ENCODE results near the gene DVL1.
A peak's percentile ranks its signal among the peaks of the same experiment; 100 is the strongest.
"Not testable (repeated sequence)": the region's sequence is repeated elsewhere in the genome, so short reads cannot be mapped to it uniquely, and the experiment has no call there.

DVL1 gene

DNA sequence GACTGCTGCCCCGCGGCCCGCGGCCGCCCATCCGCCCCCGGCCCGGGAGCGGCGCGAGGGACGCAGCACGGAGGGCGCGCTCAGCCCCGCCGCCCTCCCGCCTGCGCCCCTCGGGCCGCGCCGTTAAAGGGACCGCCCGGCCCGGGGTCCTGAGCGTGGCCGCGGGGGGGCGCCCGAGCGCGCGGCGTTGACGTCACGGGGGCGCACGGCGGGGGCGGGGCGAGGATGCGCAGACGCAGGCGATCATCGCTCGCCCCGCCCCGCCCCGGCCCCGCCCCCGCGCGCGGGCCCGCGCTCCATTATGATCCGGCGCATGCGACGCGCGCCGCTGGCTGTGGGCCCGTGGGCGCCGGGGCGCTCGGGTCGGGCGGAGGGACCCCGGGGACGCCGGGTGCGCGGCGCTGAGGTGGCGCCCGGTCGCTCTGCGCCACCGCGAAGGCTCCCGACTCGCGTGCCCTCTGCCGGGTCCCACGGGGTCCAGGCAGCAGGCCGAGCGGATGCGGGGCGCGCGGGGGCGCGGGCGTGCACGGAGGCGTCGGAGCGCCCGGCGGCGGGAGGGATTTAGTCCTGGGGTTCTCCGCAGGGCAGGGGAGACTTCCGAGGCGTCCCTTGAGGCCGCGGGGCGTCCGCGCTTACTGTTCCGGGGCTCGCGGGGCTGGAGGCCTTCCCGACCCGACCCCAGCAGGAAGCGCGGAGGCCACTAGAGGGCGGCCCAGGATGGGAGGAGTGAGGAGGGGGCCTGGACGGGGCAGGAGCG, at the start of gene DVL1:
TSS of gene DVL1 (minus strand) at position 163 of the 757 bp plus-strand sequence. CDS start 353 bp downstream, outside the sequence.
- DNase-seq, result peak; percentile 68

DNA sequence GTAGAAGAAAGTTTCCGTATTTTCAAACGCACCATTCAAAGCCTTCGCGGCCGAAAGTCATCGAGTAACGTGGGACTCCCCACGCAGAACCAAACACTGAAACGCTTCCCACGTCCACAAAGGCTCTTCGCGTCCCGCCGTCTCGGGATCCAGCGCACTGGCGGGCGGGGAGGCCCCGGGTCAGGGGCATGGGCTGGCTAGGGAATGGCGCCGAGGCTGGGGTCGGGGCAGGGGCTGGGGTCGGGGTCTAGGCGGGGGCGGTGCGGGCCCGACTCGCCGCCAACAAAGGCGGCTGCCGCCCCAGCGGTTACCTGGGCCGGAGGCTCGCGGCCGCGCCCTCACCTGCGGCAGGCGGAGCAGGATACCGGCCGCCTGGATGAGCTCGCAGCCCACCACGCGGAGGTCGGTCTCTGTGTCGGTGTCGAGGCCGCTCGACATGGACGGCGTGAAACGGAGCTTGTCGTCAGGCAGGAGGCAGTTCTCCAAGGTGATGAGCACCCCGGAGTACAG, 49.5 kb upstream of the DVL1 start:
- DNase-seq, result no peak

DNA sequence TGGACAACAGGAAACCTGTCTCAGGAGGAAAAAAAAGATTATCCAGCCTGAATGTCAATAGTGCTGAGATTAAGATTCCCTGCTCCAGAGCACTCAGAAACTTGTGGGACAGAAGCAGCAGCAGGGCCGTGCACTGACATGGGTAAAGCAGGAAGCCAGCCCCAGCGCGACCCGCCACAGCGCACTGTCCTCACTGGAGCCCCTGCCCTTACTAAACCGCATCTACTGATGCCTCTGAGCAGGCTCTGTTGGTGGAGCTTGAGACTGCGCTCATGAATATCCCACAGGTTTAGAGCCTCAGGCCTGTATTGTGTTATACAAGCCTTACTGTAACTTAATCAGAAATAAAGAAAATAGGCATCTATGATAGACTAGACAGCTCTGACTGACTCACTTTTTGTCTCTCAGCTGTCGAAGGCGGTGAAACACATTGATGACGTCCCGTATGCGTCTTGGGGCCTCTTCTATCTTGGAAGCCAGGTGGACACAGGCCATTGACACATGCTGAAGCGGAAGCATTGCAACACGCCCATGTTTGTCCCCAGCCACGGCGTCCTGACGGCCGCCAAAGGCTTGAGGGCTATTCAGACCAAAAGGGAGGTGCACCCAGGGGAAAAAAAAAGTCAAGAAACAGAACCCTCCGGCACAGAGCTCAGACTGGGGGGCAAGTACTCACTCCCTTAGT, 48.8 kb upstream of the DVL1 start:
- DNase-seq, result no peak

DNA sequence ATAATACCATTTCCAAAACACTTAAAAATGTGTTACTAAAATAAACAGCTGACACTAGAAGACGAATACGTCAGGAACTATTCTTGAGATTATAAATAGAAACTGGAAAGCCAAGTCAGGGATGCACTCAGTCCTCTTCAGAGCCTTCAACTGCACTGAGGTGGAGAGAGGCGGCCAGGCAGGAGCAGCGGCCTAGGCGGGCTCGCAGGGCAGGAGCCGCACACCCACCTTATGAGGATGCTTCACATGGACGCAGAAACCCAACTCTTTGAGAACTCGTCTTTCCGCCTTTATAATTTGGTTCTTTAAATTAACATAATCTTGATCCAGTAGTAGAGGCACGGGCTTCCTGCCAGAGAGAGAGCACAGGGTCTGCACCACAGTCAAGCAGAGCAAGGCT, 45.9 kb upstream of the DVL1 start:
- DNase-seq, result no peak

DNA sequence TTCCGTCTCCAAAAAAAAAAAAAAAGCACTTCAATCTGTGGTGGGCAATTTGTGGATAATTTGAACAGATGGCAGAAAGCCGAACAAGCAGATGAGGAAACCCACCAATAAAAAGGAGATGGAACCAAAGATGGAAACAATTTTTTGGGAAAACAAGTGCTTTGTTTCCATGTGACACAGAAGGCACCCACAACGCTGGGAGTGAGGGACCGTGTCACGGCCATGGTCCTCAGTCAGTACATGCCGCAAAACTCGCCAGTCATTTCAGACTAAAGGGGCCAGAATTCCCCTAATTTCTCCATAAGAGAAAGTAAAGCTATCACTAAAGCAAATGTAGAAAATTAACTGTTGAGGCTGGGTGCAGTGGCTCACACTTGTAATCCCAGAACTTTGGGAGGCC, 44.9 kb upstream of the DVL1 start:
- DNase-seq, result no peak

DNA sequence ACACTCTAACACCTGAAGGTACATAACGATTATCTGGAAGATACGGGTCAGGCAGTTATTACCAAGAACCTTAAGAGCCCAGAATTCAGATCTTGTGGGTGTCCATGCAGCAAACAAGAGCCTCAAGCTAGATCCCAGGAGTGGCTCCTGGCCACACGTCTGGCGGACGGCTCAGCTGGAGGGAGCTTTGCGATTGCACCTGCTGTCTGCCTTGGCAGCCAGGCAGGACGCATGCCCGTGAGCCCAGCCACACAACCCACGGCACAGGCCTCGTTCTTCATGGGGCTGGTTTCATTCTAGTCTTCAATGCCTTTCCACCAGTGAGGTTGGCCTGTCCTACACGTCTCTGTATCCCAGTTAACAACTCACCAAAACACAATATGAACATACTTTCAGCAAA, 44.2 kb upstream of the DVL1 start:
- DNase-seq, result no peak

DNA sequence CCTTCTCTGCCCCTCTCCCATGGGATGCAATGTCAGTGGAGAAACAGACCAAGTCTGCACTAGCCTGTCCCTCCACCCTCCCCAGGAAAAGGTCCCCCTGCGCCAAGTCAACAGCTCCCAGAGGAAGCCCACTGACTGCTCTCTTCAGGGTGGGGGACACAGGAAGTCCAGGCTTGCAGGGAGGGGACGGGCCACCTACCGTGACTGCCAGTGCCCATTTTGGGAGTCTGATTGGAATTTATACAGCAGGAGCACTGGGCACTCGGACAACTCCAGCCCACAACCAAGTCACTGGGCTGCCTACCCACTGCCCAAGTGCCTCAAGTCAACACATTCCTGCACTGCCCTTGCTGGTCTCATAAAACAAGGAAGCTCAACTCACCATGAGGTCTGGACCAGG, 43.8 kb upstream of the DVL1 start:
- DNase-seq, result no peak

DNA sequence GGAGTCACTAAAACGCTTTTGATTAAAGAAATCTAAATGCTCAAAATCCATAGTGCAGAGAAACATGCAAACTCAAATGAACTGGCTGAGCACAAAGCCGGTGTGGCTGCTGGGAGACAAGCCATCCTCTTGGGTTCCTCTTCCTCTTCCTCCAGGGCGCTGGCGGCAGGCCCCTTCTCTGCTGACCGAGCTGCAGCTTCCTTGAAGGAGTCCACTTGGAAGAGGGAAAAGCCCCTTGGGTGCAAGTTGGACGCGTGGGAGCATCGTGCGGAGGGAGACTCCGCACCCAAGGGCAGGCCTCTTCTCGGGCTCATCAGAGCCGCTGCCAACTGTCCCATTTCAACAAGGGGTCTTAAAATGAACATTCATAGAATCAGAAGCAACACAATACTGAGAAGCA, 42.0 kb upstream of the DVL1 start:
- DNase-seq, result no peak

DNA sequence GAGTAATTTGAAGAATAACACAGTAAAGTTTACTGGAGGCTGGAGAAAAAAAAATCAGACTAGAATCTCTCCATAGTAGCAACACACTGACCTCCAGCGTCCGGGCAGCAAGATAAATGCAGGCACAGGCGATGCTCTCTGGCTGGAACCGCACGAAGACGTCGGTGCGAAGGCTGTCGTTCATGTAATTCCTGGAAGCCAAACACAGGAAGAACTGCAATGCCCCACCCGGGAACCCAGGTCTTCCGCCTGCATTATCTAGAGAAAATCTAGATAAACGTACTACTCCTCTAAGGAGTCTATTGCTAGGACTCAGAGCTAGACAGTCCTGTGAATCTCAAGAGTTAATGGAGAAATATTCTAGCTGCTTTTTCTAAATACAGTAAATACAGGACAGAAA, 41.5 kb upstream of the DVL1 start:
- DNase-seq, result no peak

DNA sequence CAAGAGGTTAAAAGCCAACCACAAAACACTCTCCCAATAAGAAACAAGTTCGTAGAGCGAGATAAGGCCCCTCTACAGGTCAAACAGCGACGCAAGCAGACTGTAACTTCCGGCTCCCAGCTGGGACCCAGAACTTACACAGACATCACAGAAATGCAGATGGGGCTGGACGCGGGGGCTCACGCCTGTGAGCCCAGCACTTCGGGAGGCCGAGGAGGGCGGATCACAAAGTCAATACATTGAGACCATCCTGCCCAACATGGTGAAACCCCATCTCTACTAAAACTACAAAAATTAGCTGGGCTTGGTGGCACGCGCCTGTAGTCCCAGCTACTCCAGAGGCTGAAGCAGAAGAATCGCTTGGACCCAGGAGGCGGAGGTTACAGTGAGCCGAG, 38.9 kb upstream of the DVL1 start:
- no peak for DNase-seq

DNA sequence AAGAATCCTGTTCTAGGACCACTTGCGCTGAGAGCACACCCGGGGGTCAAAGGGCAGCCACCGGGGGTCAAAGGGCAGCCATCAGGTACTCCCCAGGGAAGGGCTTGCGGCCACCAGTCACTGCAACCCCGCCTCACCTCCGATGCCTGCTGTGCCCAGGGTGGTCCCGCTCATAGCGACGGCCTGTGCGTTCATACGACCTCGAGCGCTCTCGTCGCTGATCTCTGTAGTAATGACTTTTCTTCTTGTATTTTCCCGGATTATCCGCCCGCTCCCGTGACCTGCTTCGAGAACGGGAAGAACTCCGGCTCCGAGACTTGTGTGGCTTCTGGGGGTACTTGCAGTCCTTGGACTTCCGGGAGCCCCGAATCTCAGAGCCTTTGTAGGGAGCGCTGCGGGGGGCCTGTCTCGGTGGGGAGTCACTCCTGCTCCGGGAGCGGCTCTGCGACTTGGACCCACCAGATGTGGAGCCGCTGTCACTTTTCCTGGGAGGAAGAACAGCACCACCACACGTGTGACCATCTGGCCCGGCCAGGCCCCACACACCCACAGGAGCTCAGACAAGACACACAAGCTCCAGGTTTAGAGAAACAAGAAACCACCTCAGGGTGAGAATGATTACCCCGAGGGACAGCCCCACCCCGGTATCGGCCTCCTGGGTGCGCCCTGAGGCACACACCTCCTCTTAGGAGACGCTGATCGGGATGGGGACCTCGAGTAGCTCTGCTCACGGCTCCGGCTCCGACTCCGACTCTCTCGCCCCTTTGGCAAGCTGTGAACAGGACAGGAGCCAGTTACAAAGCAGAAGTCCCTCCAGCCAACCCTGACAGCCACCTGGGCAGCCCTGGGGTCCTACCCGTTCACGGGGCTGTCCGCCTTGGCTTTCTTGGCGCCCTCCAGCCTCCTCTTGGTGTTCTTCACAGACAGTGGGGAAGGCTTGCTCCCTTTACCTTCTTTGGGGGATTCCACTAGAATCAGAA, 38.2 kb upstream of the DVL1 start:
- DNase-seq, result no peak

DNA sequence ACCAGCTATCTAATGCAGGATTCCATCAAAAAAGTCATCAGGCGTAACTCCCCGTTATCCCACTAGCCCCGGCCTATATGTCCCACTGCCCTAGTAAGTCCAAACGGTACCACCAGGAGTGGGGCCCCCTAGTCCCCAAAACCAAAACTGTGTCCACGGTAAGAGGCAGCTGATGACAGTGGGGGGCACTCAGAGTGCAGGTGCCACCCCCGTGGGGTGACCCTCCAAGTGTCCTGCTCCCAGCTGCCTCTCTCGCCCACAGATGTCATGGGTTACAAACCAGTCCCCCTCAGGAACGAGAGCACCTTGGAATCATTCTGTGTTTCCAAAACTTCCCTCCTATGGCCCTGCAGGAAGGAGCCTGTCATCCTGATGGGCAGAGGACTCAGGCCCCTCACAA, 36.7 kb upstream of the DVL1 start:
- DNase-seq, result no peak

DNA sequence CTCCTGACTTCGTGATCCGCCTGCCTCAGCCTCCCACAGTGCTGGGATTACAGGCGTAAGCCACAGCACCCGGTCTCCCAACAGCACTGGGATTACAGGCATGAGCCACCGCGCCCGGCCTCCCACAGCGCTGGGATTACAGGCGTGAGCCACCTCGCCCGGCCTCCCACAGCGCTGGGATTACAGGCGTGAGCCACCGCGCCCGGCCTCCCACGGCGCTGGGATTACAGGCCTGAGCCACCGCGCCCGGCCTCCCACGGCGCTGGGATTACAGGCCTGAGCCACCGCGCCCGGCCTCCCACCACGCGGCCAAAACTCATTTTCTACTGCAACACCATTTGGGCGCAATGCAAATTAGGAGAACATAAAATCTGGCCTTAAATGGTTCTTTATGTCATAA, 36.1 kb upstream of the DVL1 start:
- DNase-seq, result not testable (repeated sequence)

DNA sequence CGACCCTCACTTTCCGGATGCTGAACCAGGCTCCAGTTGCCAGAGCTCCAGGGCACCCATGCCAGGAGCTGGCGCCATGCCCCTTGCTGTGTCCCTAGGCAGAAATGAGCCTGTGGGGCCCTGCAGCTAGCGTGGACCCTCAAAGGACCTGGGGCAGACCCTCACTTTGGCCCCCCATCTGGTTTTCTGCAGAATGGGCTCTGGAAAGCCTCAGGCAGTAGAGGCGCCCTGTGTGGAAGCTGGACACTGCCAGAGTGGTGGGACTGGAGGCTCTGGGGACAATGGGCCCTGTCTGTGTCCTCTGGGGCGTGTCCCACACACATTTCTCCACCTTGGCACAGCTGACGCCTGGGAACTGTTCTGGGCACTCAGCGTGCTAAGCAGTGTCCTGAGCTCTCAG, 32.1 kb upstream of the DVL1 start:
- DNase-seq, result no peak

DNA sequence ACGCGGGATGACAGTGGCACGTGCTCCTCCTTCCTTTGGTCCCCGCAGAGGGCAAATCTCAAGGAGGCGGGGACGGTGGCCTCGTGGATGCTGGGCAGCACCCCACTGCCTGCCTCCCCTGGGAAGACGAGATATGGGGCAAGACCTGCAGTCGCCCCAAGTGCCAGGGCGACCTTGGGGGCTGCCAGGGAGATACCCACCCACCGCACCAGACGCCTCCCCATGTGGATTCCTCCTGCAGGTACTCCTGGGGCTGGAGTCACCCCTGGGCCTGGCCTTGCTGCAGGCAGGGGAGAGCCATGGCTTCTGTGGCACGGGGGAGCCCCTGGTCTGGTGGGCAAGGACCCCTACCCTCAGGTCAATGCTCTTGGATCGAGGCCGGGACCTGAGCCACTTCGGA, 31.6 kb upstream of the DVL1 start:
- no peak for DNase-seq

DNA sequence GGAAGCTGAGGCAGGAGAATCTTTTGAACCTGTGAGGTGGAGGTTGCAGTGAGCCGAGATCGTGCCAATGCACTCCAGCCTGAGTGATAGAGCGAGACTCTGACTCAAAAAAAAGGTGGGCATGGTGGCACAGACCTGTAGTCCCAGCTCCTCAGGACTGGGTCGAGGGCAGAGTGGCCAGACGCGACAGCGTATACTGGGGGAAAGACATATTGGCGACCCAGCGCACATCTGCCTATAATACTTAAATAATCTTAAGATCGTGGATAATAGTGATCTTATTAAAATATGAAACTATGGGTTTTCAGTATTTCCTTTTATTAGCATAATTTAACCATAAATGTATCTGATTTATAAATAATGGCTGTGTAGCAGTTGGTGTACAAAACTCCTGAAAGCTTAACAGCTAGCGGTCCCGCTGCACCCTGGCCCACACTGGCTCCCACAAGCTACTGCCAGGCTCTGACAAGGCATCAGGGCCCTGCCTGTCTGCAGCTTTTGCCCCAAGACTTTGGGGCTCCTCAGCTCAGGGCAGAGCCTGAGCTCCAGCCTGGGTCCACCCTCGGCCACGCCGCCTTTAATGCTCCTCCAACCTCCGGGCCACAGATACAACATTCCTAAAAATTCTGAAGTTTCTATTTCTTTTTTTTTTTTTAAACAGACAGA, 28.5 kb upstream of the DVL1 start:
- no peak for DNase-seq

DNA sequence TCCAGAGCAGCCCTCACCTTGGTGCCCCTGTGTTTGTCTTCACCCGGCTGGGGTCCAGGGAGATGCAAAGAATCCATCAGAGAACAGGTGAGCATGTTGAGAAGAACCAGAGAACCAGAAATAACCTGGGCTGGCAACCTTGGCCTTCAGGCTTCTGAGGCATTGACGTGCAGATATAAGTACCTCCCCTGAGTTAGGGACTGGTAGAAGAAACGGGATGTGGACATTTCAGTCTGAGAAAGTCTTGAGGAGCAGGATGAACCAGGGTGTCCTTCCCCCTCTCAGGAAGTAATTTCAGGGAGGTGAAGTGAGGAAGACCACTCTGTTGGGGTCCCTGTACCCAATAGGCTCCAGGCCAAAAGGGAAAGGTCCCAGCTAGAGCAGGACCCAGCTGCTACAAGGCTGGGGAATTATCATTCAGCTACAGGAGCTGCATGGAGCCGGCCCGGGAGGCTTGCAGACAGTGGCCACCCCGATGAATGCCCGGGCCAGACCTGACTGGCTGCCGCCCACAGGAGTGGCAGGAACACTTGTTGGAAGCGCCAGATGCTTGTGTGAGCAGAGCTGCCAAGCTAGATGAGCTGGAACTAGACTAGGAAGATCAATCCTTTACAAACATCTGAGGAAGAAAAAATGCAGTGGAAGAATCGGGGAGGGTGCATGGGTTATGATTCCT, 27.5 kb upstream of the DVL1 start:
- DNase-seq, result no peak

DNA sequence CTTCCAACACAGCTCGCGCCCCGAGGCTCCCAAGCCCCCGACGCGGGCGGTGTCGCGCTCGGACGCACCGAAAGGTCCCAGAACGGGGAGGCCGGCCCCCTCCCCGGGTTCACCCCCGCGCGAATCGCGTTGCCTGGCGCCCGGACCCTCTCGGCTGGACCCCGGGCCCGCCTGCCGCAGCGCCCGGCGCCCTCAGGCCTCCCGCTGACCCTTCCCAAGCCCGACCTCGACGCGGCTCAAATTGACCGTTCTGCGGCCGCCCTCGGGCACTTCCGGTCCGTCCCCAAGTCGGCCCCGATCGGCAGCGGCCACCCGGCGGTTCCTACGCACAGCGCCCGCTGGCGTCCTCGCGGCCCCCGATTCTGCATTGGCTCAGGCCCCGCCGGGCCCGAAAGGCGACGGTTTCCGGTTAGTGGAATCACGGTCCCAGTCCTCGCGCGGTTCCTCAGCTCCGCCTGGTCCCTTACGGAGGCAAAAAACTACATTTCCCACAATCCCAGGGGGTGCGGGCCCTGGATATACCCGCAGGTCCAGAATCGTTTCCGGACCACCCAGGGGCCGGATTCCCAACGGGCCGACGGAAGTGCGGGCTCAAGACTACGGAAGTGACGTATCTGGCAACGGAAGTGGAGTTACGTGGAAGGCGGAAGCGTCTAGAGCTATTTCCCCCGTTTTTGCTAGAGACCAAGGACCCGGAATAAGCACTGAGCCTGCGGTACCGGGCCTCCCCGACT, 25.9 kb upstream of the DVL1 start, which contains the start of gene AURKAIP1:
TSS of gene AURKAIP1 (minus strand) at position 279 of the 734 bp plus-strand sequence. CDS start 451 bp downstream, outside the sequence.
- peak; percentile 100 for DNase-seq

DNA sequence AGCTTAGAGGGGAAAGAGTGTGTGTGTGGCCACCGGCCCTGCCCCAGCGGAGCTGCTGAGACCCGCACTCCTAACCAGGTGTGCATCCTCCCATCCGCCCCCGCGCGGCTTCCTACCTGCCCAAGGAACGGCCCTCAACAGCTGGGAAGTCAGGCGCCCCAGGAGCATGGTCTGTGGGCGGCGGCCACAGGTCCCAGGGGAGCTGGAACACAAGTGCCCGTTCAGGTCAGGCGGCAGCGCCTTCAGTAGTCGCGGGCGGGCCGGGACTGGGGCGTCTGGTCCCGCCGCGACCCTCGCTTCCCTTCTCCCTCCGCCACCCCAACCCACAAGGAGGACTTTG, 25.3 kb upstream of the DVL1 start:
- DNase-seq, result no peak

DNA sequence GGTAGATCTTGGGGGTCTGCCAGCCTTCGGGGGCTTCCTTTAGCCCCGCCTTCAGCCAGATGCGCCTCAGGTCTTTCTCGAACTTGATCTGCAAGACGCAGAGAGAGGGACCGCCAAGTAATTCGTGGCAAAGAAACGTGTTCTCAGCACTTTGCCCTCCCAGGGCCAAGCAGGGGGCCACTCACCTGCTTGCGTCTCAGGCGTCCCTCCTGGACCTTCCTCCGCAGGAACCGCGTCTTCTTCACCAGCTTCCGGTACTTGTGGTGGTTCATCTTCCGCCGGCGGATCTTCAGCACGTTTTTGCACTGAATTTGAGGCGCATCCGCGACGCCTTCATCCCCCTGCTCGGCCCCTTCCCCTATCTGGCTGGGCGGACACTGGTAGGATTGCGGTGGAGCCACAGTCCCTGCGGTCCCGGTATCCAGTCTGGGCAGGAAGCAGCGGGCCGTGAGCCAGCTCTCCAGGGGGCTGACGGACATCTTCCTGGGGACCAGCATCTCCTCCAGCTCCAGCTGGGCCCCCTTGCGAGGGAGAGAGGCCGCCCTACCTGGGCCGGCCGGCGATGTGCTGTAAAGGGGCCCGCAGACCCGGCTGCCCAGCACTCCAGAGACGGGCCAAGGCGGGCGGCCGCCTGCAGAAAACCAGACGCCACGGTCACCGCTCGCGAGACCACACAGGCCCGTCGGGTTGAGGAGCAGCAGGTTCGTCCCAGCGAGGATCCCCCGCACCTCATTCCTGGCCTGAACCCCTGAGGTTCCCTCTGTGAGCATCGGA, 24.8 kb upstream of the DVL1 start:
- no peak for DNase-seq
